GM18526 (cell line): Measurements from ENCODE around the gene PSTPIP1.

Source experiments
- POLR2A ChIP-seq: IDR thresholded peaks from 3 replicates; pipeline ENCODE4 v1.6.1; 2011; ENCODE audit not compliant: insufficient read length; ENCODE audit errors: extremely low read depth

PSTPIP1 gene

GRCh38 chr15:76994971-76995945 lies at the start of gene PSTPIP1:
PSTPIP1 (plus strand) TSS chr15:76995126; CDS start chr15:76995574, 448 bp downstream.
- peak; percentile 65 for TF ChIP-seq POLR2A

- no peak for TF ChIP-seq POLR2A
Observed at GRCh38 chr15:76945494-76946093, 49.3 kb upstream of the PSTPIP1 start.

DNA sequence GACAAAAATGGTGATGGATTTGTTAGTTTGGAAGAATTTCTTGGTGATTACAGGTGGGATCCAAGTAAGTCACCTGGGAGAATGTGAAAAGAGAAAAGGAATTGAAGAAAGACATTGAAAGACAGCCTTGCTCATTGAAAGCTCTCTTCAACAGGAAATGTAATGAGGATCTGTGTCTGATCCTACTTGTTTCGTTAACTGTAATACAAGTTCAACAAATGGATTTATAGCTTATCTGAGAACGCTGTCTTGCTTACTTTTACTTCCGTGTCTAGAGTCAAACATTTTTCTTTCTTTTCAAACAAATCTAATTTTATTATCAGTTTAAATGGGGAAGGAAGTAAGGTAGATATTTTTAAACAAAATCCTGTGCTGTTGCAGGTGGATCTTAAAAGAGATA lies 47.5 kb upstream of the PSTPIP1 start:
- no peak for TF ChIP-seq POLR2A

- TF ChIP-seq POLR2A = no peak
Observed at GRCh38 chr15:76951220-76951619, 43.7 kb upstream of the PSTPIP1 start.

DNA sequence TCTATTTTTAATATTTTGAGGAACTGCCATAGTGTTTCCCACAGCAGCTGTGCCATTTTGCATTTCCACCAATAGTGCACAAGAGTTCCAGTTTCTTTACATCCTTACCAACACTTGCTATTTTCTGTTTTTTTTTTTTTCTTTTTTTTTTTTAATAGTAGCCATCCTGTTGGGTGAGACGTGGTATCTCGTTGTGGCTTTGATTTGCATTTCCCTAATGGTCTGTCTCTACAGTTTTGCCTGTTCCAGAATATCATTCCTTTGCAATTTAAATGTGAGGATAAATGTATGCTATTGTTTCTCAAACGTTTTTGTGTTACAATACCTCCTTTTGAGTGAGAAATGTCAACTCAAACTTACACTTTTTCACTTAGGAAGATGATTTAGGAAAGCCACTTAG lies 41.0 kb upstream of the PSTPIP1 start:
- no peak for TF ChIP-seq POLR2A

DNA sequence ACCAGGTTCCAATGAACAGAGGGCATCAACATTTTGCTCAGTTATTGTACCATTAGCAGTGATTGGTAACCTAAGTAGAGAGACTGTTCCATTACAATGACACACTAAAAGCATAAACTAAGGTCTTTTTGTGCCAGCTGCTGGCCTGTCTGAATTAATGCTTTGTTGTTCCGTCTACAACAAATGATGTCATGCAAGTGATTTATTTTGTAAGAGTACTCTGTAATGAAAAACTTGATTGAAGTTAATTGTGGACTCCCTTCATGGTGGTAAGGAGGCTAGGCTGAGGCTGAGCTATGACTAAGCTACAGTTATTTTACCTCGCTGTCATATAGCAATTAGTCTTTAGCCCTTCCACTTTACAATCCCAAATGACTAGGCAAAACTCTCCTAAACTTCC lies 40.2 kb upstream of the PSTPIP1 start:
- no peak for TF ChIP-seq POLR2A

DNA sequence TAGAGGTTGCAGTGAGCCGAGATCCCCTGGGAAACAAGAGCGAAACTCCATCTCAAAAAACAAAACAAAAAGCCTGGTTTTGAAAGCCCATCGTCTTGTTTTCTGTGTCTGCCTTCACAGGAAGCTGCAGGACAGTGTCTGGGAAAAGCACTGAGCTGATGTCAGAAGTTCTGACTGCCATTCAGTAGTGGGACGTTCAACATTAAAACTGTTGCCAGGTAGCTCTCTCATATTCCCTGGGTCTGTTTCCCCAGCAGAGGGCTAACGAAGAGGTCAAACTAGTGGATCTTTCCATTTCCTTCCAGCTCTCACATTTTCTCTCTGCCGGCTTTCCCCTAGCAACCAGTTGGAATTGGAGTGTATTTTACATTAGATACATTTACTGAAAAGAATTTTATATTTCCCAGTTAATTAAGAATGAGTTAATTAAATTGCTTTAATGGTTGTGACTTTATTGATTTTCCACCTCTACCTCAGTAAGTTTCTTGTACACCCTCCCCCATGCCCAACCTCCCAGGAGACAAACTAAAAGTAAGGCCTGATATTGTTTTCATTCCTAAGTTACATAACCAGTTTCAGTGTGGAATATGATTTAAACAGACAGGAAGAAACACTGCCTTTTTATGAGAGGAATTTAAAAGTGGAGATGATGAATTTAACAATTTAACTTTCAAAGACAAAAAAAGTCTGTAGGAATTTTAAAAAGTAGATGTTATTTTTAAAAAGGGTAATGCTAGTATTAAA lies 33.5 kb upstream of the PSTPIP1 start:
- no peak for TF ChIP-seq POLR2A

- no peak for TF ChIP-seq POLR2A
Observed at GRCh38 chr15:76962337-76963013, 32.5 kb upstream of the PSTPIP1 start.

- TF ChIP-seq POLR2A = no peak
Observed at GRCh38 chr15:76963596-76963995, 31.3 kb upstream of the PSTPIP1 start.

DNA sequence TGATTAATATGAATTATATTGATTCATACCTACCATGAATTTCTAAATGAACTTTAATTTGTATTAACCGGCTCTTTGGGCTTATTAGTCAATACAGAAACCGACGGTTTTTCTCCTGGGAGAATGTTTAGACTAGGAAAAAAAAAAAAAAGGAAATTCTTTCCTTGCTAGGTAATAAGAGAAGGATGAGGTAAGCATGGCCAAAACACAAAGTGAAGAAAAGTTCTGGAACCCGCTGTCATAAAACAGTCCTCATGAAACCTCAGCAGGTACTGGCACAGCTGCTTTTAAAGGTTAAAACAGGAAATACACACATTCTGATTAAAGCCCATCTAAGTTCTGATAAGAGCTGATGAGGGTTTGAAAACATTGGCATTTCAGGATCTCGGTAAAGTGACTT lies 30.8 kb upstream of the PSTPIP1 start:
- no peak for TF ChIP-seq POLR2A

DNA sequence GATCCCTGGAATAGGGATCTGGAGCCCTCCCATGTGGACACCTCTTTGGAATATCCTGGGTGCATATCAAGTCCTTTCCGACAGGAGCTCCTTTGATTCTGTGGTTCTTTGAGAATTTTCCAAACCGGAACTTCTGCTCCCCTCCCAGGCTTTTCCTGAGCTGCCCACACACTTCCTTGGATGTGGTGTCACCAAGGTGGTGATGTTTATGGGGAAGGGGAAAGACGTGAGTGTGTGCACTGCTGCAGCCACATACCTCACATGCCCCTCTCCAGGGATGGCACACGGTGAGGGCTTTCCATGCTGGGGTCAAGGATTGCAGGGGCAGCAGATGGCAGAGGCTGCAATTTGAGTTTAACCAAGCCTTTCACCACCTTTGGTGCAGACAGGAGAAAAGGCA lies 27.9 kb upstream of the PSTPIP1 start:
- no peak for TF ChIP-seq POLR2A

GRCh38 chr15:76968306-76968705 lies 26.6 kb upstream of the PSTPIP1 start:
- no peak for TF ChIP-seq POLR2A

- no peak for TF ChIP-seq POLR2A
Observed at GRCh38 chr15:76972389-76973361, 22.3 kb upstream of the PSTPIP1 start.

DNA sequence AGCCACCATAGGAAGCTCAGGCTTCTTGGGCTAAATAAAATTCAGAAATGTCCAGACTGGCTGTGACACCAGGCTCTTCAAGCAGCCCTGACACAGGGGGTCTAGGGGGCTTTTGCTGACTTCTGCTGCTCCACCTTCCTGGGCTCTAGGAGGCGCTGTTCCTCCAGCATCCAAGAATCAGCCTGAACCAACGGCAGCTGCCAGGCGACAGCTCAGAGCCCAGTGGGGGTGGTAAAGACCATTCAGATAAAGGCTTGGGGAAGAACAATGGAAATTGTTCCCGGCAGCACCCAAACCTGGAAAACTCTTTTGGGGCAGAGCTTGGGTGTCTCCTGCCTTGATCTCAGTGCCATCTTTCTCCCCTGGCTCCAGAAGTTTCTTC lies 21.6 kb upstream of the PSTPIP1 start:
- TF ChIP-seq POLR2A = no peak
